ENCODE measurements around the gene CLTRN. TPM values are rescaled to one million over a fixed set of nuclear protein-coding genes. Genes with fewer than 3 reads are reported as not detected.
"Not testable (repeated sequence)": the region's sequence is repeated elsewhere in the genome, so short reads cannot be mapped to it uniquely, and the experiment has no call there.

CLTRN gene
- total RNA-seq, 6 donors from 2014 or later = 0.88 to 7.9 (median 1.3) TPM; not detected in 1

- Histone ChIP-seq H3K27me3 (no peaks in the 10 kb centered on the region), H3K36me3 (peaks cover 0 to 9% (median 0%) of the 10 kb centered on the region in 4 donors), H3K27ac (peak overlapping the region; percentile 95 to 99 (median 97)), H3K9me3 (no peaks in the 10 kb centered on the region), H3K4me3 (peak overlapping the region; percentile 59 to 86 (median 72)), H3K4me1 (peaks cover 6 to 25% (median 16%) of the 10 kb centered on the region in 4 donors)
- 0% methylated on average over 49 of the region's 49 CpGs for WGBS, 2 donors
- peak; percentile 93 to 98 for DNase-seq
- peak in 2 of 4 donors; percentile 8 to 9 for TF ChIP-seq EP300 (IDR thresholded peaks at IDR 0.05)
- TF ChIP-seq CTCF (IDR thresholded peaks at IDR 0.05) = peak in 1 of 6 experiments; percentile 22
- TF ChIP-seq POLR2A (IDR thresholded peaks at IDR 0.05) = peak in 3 of 4 donors; percentile 55 to 75 (median 71)
- peak; percentile 78 to 90 for TF ChIP-seq POLR2AphosphoS5 (IDR thresholded peaks at IDR 0.05)
- peak; percentile 97 to 98 for ATAC-seq (ENCODE audit: low FRiP score in 2 of 2)
Observed at GRCh38 chrX:15674841-15675489, 10.4 kb upstream of the CLTRN start.

- WGBS, 2 donors = 0 to 4% methylated on average over 5 to 12 of the region's 13 CpGs
- H3K27ac ChIP-seq = peak overlapping the region; percentile 95 to 99 (median 97)
- TF ChIP-seq POLR2AphosphoS5 (IDR thresholded peaks at IDR 0.05) = no peak
- TF ChIP-seq CTCF (IDR thresholded peaks at IDR 0.05) = no peak
- no peak for TF ChIP-seq EP300 (IDR thresholded peaks at IDR 0.05)
- no peak for TF ChIP-seq POLR2A (IDR thresholded peaks at IDR 0.05)
Observed at GRCh38 chrX:15674514-15674840, 9.9 kb upstream of the CLTRN start.

GRCh38 chrX:15673970-15674369, 9.4 kb upstream of the CLTRN start:
- H3K4me1 ChIP-seq = peaks cover 6 to 25% (median 16%) of the 10 kb centered on the region in 4 donors
- H3K27ac ChIP-seq = peak overlapping the region; percentile 95 to 99 (median 97)
- H3K27me3 ChIP-seq = no peaks in the 10 kb centered on the region
- 74 to 75% methylated on average over 3 of the region's 3 CpGs for WGBS, 2 donors
- ATAC-seq (ENCODE audit: low FRiP score in 2 of 2) = no peak
- no peaks in the 10 kb centered on the region for H3K9me3 ChIP-seq
- DNase-seq = no peak
- no peak for TF ChIP-seq POLR2A (IDR thresholded peaks at IDR 0.05)
- no peak for TF ChIP-seq POLR2AphosphoS5 (IDR thresholded peaks at IDR 0.05)
- TF ChIP-seq EP300 (IDR thresholded peaks at IDR 0.05) = no peak
- TF ChIP-seq CTCF (IDR thresholded peaks at IDR 0.05) = no peak
- H3K4me3 ChIP-seq = peak overlapping the region in 3 of 4 donors; percentile 63 to 86 (median 81)
- peaks cover 0 to 3% (median 0%) of the 10 kb centered on the region in 4 donors for H3K36me3 ChIP-seq

More at GRCh38 chrX:15674514-15674840, 9.9 kb upstream of the CLTRN start:
- H3K4me3 ChIP-seq = peak overlapping the region; percentile 46 to 86 (median 72)
- no peaks in the 10 kb centered on the region for H3K9me3 ChIP-seq
- no peak for DNase-seq
- H3K4me1 ChIP-seq = peaks cover 6 to 25% (median 16%) of the 10 kb centered on the region in 4 donors
- peak in 1 of 2 donors; percentile 1 for ATAC-seq (ENCODE audit: low FRiP score in 2 of 2)
- H3K27me3 ChIP-seq = no peaks in the 10 kb centered on the region
- peaks cover 0 to 8% (median 0%) of the 10 kb centered on the region in 4 donors for H3K36me3 ChIP-seq

GRCh38 chrX:15672881-15673280, 8.3 kb upstream of the CLTRN start:
- TF ChIP-seq EP300 (IDR thresholded peaks at IDR 0.05) (no peak), POLR2A (IDR thresholded peaks at IDR 0.05) (no peak)

GRCh38 chrX:15663439-15663838, 1.2 kb downstream of the CLTRN start:
- Histone ChIP-seq H3K4me3 (no peak overlapping the region), H3K27ac (no peak overlapping the region), H3K36me3 (no peaks in the 10 kb centered on the region), H3K4me1 (no peaks in the 10 kb centered on the region), H3K27me3 (no peaks in the 10 kb centered on the region), H3K9me3 (no peaks in the 10 kb centered on the region)
- TF ChIP-seq EP300 (IDR thresholded peaks at IDR 0.05) (no peak), POLR2A (IDR thresholded peaks at IDR 0.05) (no peak), POLR2AphosphoS5 (IDR thresholded peaks at IDR 0.05) (no peak), CTCF (IDR thresholded peaks at IDR 0.05) (no peak)
- ATAC-seq (ENCODE audit: low FRiP score in 2 of 2) = no peak
- 65 to 90% methylated on average over 1 of the region's 1 CpG for WGBS, 2 donors
- no peak for DNase-seq

More at GRCh38 chrX:15672881-15673280, 8.3 kb upstream of the CLTRN start:
- H3K9me3 ChIP-seq = no peaks in the 10 kb centered on the region
- no peak overlapping the region for H3K27ac ChIP-seq
- 83 to 87% methylated on average over 4 of the region's 4 CpGs for WGBS, 2 donors
- DNase-seq (no peak), ATAC-seq (ENCODE audit: low FRiP score in 2 of 2) (no peak)
- H3K27me3 ChIP-seq = no peaks in the 10 kb centered on the region
- no peak overlapping the region for H3K4me3 ChIP-seq
- H3K36me3 ChIP-seq = no peaks in the 10 kb centered on the region
- peaks cover 6 to 25% (median 16%) of the 10 kb centered on the region in 4 donors for H3K4me1 ChIP-seq

GRCh38 chrX:15654804-15655203, 9.8 kb downstream of the CLTRN start:
- H3K36me3 ChIP-seq; H3K27ac ChIP-seq; DNase-seq; H3K27me3 ChIP-seq; H3K4me3 ChIP-seq; H3K4me1 ChIP-seq; ATAC-seq (ENCODE audit: low FRiP score in 2 of 2); H3K9me3 ChIP-seq: not testable (repeated sequence)
- WGBS, 2 donors = 67 to 72% methylated on average over 5 to 6 of the region's 6 CpGs

Measured in upper lobe of left lung (tissue), 6 donors.